Keratinocyte (primary cell): ENCODE measurements around the gene WNT7A. TPM values are rescaled to one million over a fixed set of nuclear protein-coding genes. Genes with fewer than 3 reads are reported as not detected.

Experiments
- DNase-seq: peaks from one replicate; pipeline ENCODE4 v3.0.0-alpha.2; 2011; ENCODE audit warnings: low read depth, missing footprints, low spot score
- FAIRE-seq: peaks from 2 replicates; lab custom pipeline; 2011; peaks lifted over from hg19 to GRCh38; lab: Jason Lieb, UNC
- H2AFZ ChIP-seq: 2 replicates; pipeline ENCODE4 v1.6.0; 2012; ENCODE audit warnings: low read length, control low read depth, inconsistent platforms; ENCODE audit not compliant: control insufficient read depth
- H3K27ac ChIP-seq: 2 replicates; pipeline ENCODE4 v1.5.1; 2011; ENCODE audit warnings: low read length; ENCODE audit not compliant: control insufficient read depth, insufficient read depth
- H3K27me3 ChIP-seq: 3 replicates; pipeline ENCODE4 v1.6.0; 2011; ENCODE audit warnings: low read length; ENCODE audit not compliant: control insufficient read depth, insufficient read depth; ENCODE audit errors: extremely low read depth
- H3K36me3 ChIP-seq, 2 experiments: 2 replicates in 1 of 2; 3 replicates in 1 of 2; pipeline ENCODE4 v1.5.1; 2011; ENCODE audit warnings: low read length in 2 of 2, mild to moderate bottlenecking in 1 of 2; ENCODE audit not compliant: control insufficient read depth in 2 of 2, insufficient read depth in 2 of 2; ENCODE audit errors: extremely low read depth in 1 of 2
- H3K4me1 ChIP-seq: 3 replicates; pipeline ENCODE4 v1.5.1; 2011; ENCODE audit warnings: low read length; ENCODE audit not compliant: control insufficient read depth, insufficient read depth; ENCODE audit errors: extremely low read depth
- H3K4me2 ChIP-seq: 3 replicates; pipeline ENCODE4 v1.6.0; 2011; ENCODE audit warnings: low read depth, low read length; ENCODE audit not compliant: control insufficient read depth, insufficient read depth; ENCODE audit errors: extremely low read depth
- H3K4me3 ChIP-seq, 3 experiments: fragments of 200-600 bp in 1 of 3; sonication (generic) in 1 of 3; 2 replicates in 2 of 3; 3 replicates in 1 of 3; pipeline ENCODE4 v1.5.1; 2011 to 2016; ENCODE audit warnings: low read length in 3 of 3, mild to moderate bottlenecking in 3 of 3, control low read depth in 2 of 3, inconsistent platforms in 1 of 3, low read depth in 1 of 3, mixed read lengths in 1 of 3, mixed run types in 1 of 3, moderate library complexity in 1 of 3; ENCODE audit not compliant: control insufficient read depth in 2 of 3, insufficient read depth in 2 of 3; ENCODE audit errors: extremely low read depth in 1 of 3
- H3K79me2 ChIP-seq: 2 replicates; pipeline ENCODE4 v1.6.0; 2012; ENCODE audit warnings: low read length; ENCODE audit not compliant: control insufficient read depth, insufficient read depth
- H3K9ac ChIP-seq: 3 replicates; pipeline ENCODE4 v1.6.0; 2011; ENCODE audit warnings: low read length; ENCODE audit not compliant: control insufficient read depth, insufficient read depth; ENCODE audit errors: extremely low read depth
- H3K9me1 ChIP-seq: 3 replicates; pipeline ENCODE4 v1.6.0; 2011; ENCODE audit warnings: low read length; ENCODE audit not compliant: control insufficient read depth, insufficient read depth; ENCODE audit errors: extremely low read depth
- H3K9me3 ChIP-seq: 2 replicates; pipeline ENCODE4 v1.5.1; 2012; ENCODE audit warnings: low read depth, low read length; ENCODE audit not compliant: control insufficient read depth
- H4K20me1 ChIP-seq: 3 replicates; pipeline ENCODE4 v1.6.0; 2011; ENCODE audit warnings: low read length; ENCODE audit not compliant: control insufficient read depth, insufficient read depth; ENCODE audit errors: extremely low read depth
- EZH2 ChIP-seq: IDR thresholded peaks from one replicate; pipeline ENCODE4 v1.6.1; 2012; ENCODE audit warnings: inconsistent platforms, mild to moderate bottlenecking, low read length, moderate library complexity
- dilution Hi-C: fragments of 300-500 bp; cut with MboI; formaldehyde crosslinking; loops from one replicate; pipeline ENCODE4 v1.7.0; 2020; ENCODE audit warnings: low sequenced_read_pairs; ENCODE audit not compliant: extremely low pct_ligation_motif_present
- polyA plus RNA-seq, 5 experiments: library from polyadenylated mRNA; depleted of rRNA in 3 of 5; stranded (reverse) in 3 of 5; stranded (forward) in 1 of 5; unstranded in 1 of 5; fragments of >200 nt; gene quantifications; 1 replicate in 1 of 5; 2 replicates in 3 of 5; 3 replicates in 1 of 5; pipeline versions ENCODE4 v1.2.1 to v1.2.3, GENCODE V29; 2011 to 2012; ENCODE audit warnings: missing spikeins in 2 of 5, low read depth in 1 of 5, low replicate concordance in 1 of 5
- TF ChIP-seq, protein P1 (sequence below), 3 experiments: IDR thresholded peaks in 1 of 3; conservative IDR thresholded peaks in 1 of 3; optimal IDR thresholded peaks in 1 of 3; 2 replicates in 2 of 3; 3 replicates in 1 of 3; pipeline versions ENCODE3 to v1.5.1; 2011; ENCODE audit warnings: low read length in 3 of 3, mild to moderate bottlenecking in 3 of 3, moderate library complexity in 2 of 3, control low read depth in 1 of 3, inconsistent platforms in 1 of 3; ENCODE audit not compliant: insufficient read depth in 2 of 3; ENCODE audit errors: extremely low read depth in 1 of 3

Gene WNT7A
- polyA plus RNA-seq, 1 donor (not counting 4 experiments of a cell fraction or from before 2014, with no cell fraction given) = 20.3 TPM

- dilution Hi-C loops = no loop called here
- TF ChIP-seq EZH2 = no peak
- TF ChIP-seq, protein P1, sequence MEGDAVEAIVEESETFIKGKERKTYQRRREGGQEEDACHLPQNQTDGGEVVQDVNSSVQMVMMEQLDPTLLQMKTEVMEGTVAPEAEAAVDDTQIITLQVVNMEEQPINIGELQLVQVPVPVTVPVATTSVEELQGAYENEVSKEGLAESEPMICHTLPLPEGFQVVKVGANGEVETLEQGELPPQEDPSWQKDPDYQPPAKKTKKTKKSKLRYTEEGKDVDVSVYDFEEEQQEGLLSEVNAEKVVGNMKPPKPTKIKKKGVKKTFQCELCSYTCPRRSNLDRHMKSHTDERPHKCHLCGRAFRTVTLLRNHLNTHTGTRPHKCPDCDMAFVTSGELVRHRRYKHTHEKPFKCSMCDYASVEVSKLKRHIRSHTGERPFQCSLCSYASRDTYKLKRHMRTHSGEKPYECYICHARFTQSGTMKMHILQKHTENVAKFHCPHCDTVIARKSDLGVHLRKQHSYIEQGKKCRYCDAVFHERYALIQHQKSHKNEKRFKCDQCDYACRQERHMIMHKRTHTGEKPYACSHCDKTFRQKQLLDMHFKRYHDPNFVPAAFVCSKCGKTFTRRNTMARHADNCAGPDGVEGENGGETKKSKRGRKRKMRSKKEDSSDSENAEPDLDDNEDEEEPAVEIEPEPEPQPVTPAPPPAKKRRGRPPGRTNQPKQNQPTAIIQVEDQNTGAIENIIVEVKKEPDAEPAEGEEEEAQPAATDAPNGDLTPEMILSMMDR (optimal IDR thresholded peaks at IDR 0.05 in 1 of 3, IDR thresholded peaks at IDR 0.05 in 1 of 3, conservative IDR thresholded peaks at IDR 0.05 in 1 of 3; ENCODE audit: extremely low read depth in 1 of 3, insufficient read depth in 2 of 3, low read length in 3 of 3) = no peak
- H3K4me1 ChIP-seq = peaks cover 32% of the 10 kb centered on the region
- FAIRE-seq = peak; percentile 55
- DNase-seq = no peak
- no peaks in the 10 kb centered on the region for H3K9me3 ChIP-seq
- peak overlapping the region; percentile 77 for H2AFZ ChIP-seq
- H3K9ac ChIP-seq = no peak overlapping the region
- H3K27me3 ChIP-seq = no peaks in the 10 kb centered on the region
- H3K4me2 ChIP-seq = peak overlapping the region; percentile 74
- peak overlapping the region in 1 of 3 experiments; percentile 14 for H3K4me3 ChIP-seq
- H3K79me2 ChIP-seq = no peaks in the 10 kb centered on the region
- no peaks in the 10 kb centered on the region for H3K9me1 ChIP-seq
- H4K20me1 ChIP-seq = no peaks in the 10 kb centered on the region
- no peaks in the 10 kb centered on the region for H3K36me3 ChIP-seq
- peak overlapping the region; percentile 11 for H3K27ac ChIP-seq
These were observed 11.7 kb upstream of the WNT7A start for GRCh38 chr3:13891492-13892073.

GRCh38 chr3:13891017-13891392 lies 11.1 kb upstream of the WNT7A start:
- no peak for TF ChIP-seq EZH2
- TF ChIP-seq, protein P1 (optimal IDR thresholded peaks at IDR 0.05 in 1 of 3, IDR thresholded peaks at IDR 0.05 in 1 of 3, conservative IDR thresholded peaks at IDR 0.05 in 1 of 3; ENCODE audit: extremely low read depth in 1 of 3, insufficient read depth in 2 of 3, low read length in 3 of 3) = no peak
- Histone ChIP-seq H3K79me2 (no peaks in the 10 kb centered on the region), H3K4me2 (peak overlapping the region; percentile 74), H4K20me1 (no peaks in the 10 kb centered on the region), H3K9me3 (no peaks in the 10 kb centered on the region), H3K27me3 (no peaks in the 10 kb centered on the region), H3K9me1 (no peaks in the 10 kb centered on the region), H3K4me3 (no peak overlapping the region), H2AFZ (peak overlapping the region; percentile 45), H3K27ac (peak overlapping the region; percentile 11), H3K36me3 (no peaks in the 10 kb centered on the region), H3K4me1 (peaks cover 27% of the 10 kb centered on the region), H3K9ac (no peak overlapping the region)
- FAIRE-seq (no peak), DNase-seq (no peak)
- dilution Hi-C loops = no loop called here
